SK-N-SH (cell line): ENCODE data around the gene PSKH1. TPM values are rescaled to one million over a fixed set of nuclear protein-coding genes. Genes with fewer than 3 reads are reported as not detected.

Experiments
- CTCF ChIA-PET: fragments of 300-600, 350-600 bp; formaldehyde crosslinking; extraction: SDS; loops from one replicate; lab custom pipeline; 2021; lab: Yijun Ruan, JAX
- POLR2A ChIA-PET: fragments of 350-600 bp; sonication (Branson Sonifier 250); formaldehyde crosslinking; extraction: SDS; loops from one replicate; lab custom pipeline; 2020; ENCODE audit warnings: antibody characterized with exemption, inconsistent platforms; lab: Yijun Ruan, JAX
- DNase-seq: peaks from one replicate; pipeline ENCODE4 v3.0.0; 2012
- H2AFZ ChIP-seq: fragments of 200-600 bp; sonication (generic); 2 replicates; pipeline ENCODE4 v1.8.1; 2016; ENCODE audit warnings: antibody characterized with exemption, mild to moderate bottlenecking, low read depth
- H3F3A ChIP-seq: fragments of 200-600 bp; sonication (generic); replicated peaks from 2 replicates; pipeline ENCODE3; 2016; ENCODE audit warnings: antibody characterized with exemption, mild to moderate bottlenecking; ENCODE audit not compliant: insufficient read depth
- H3K27ac ChIP-seq, 2 experiments: fragments of 200-500 bp in 1 of 2; fragments of 200-600 bp in 1 of 2; sonication (Bioruptor generic) in 1 of 2; sonication (generic), shearing (Covaris generic) in 1 of 2; 2 replicates each; pipeline versions ENCODE4 v1.5.1 to v1.6.1; 2014 to 2016; ENCODE audit warnings: low read depth in 2 of 2, inconsistent platforms in 1 of 2, low read length in 1 of 2, mild to moderate bottlenecking in 1 of 2, mixed read lengths in 1 of 2
- H3K27me3 ChIP-seq: fragments of 200-600 bp; sonication (generic), shearing (Covaris generic); 2 replicates; pipeline ENCODE4 v1.6.1; 2016; ENCODE audit warnings: mixed run types; ENCODE audit not compliant: insufficient read depth
- H3K36me3 ChIP-seq, 2 experiments: fragments of 200-500 bp in 1 of 2; fragments of 200-600 bp in 1 of 2; sonication (Bioruptor generic) in 1 of 2; sonication (generic) in 1 of 2; replicated peaks in 1 of 2; 2 replicates each; pipeline versions ENCODE3 to v1.5.1; 2014 to 2016; ENCODE audit warnings: low read length in 1 of 2, mild to moderate bottlenecking in 1 of 2; ENCODE audit not compliant: insufficient read depth in 2 of 2, control insufficient read depth in 1 of 2
- H3K4me1 ChIP-seq, 2 experiments: fragments of 200-500 bp in 1 of 2; fragments of 200-600 bp in 1 of 2; sonication (Bioruptor generic) in 1 of 2; sonication (generic), shearing (Covaris generic) in 1 of 2; 2 replicates each; pipeline versions ENCODE4 v1.5.1 to v1.6.1; 2014 to 2016; ENCODE audit warnings: low read depth in 1 of 2, low read length in 1 of 2, mixed run types in 1 of 2; ENCODE audit not compliant: insufficient read depth in 2 of 2, control insufficient read depth in 1 of 2
- H3K4me2 ChIP-seq: fragments of 200-600 bp; sonication (generic), shearing (Covaris generic); 2 replicates; pipeline ENCODE4 v1.6.1; 2017; ENCODE audit warnings: mixed run types
- H3K4me3 ChIP-seq, 2 experiments: fragments of 200-500 bp in 1 of 2; fragments of 200-600 bp in 1 of 2; sonication (Bioruptor generic) in 1 of 2; sonication (generic), shearing (Covaris generic) in 1 of 2; 2 replicates each; pipeline versions ENCODE4 v1.5.1 to v1.8.1; 2014 to 2016; ENCODE audit warnings: low read depth in 2 of 2, inconsistent platforms in 1 of 2, low read length in 1 of 2, mild to moderate bottlenecking in 1 of 2, mixed read lengths in 1 of 2, moderate library complexity in 1 of 2
- H3K79me2 ChIP-seq: fragments of 200-600 bp; sonication (generic); 2 replicates; pipeline ENCODE4 v1.8.1; 2017; ENCODE audit warnings: mild to moderate bottlenecking; ENCODE audit not compliant: insufficient read depth
- H3K9ac ChIP-seq: fragments of 200-600 bp; sonication (generic); 2 replicates; pipeline ENCODE4 v1.6.1; 2017; ENCODE audit warnings: mixed run types
- H3K9me2 ChIP-seq: fragments of 200-600 bp; sonication (generic); 2 replicates; pipeline ENCODE4 v1.6.1; 2017; ENCODE audit warnings: mixed run types
- H3K9me3 ChIP-seq: fragments of 200-600 bp; sonication (generic); 2 replicates; pipeline ENCODE4 v1.6.1; 2017; ENCODE audit warnings: mixed run types, mild to moderate bottlenecking, moderate library complexity
- H4K20me1 ChIP-seq: fragments of 200-600 bp; sonication (generic); 2 replicates; pipeline ENCODE4 v1.6.1; 2017; ENCODE audit warnings: mild to moderate bottlenecking, mixed run types; ENCODE audit not compliant: insufficient read depth
- CTCF ChIP-seq: fragments of 200-600 bp; sonication (generic); IDR thresholded peaks from 2 replicates; pipeline ENCODE4 v1.6.1; 2017; ENCODE audit warnings: antibody characterized with exemption, mild to moderate bottlenecking, moderate library complexity
- MXI1 ChIP-seq: IDR thresholded peaks from 2 replicates; pipeline ENCODE4 v1.6.1; 2012; ENCODE audit warnings: mild to moderate bottlenecking, low read depth, low read length, improper control_type of control experiment
- PBX3 ChIP-seq: IDR thresholded peaks from 2 replicates; pipeline ENCODE4; 2012
- POLR2AphosphoS5 ChIP-seq: IDR thresholded peaks from 2 replicates; pipeline ENCODE4 v1.6.1; 2012; ENCODE audit warnings: low read depth, low read length
- RCOR1 ChIP-seq: fragments of 150-350 bp; IDR thresholded peaks from 2 replicates; pipeline ENCODE4 v1.6.1; 2017; ENCODE audit warnings: antibody characterized with exemption, low read length
- RXRA ChIP-seq: IDR thresholded peaks from 2 replicates; pipeline ENCODE4 v1.4.0; 2012; ENCODE audit warnings: low read depth, mild to moderate bottlenecking, borderline replicate concordance
- TAF1 ChIP-seq: IDR thresholded peaks from 2 replicates; pipeline ENCODE4 v1.6.1; 2012; ENCODE audit warnings: low read depth, mild to moderate bottlenecking, low read length, moderate library complexity, borderline replicate concordance
- TCF12 ChIP-seq: IDR thresholded peaks from 2 replicates; pipeline ENCODE4 v1.4.0; 2012
- ZBTB33 ChIP-seq: IDR thresholded peaks from 2 replicates; pipeline ENCODE4 v1.4.0; 2012; ENCODE audit warnings: low read depth, borderline replicate concordance
- WGBS: methylation state at CpG from one replicate; pipeline ENCODE4 v1.1.6; 2017; ENCODE audit warnings: low lambda C conversion rate; 5-methylcytosine and 5-hydroxymethylcytosine counted together
- polyA plus RNA-seq, 3 experiments: library from polyadenylated mRNA; depleted of rRNA; stranded (reverse); fragments of >200 nt; gene quantifications; 2 replicates each; pipeline ENCODE4 v1.2.3, GENCODE V29; 2012

Gene PSKH1
- polyA plus RNA-seq, 1 of the 3 experiments (the other 2 are of a cell fraction), result 30.1 TPM

GRCh38 chr16:67847064-67847861 is 45.8 kb upstream of the PSKH1 start, which contains the start of gene CENPT:
TSS of gene CENPT (minus strand) at chr16:67847693. CDS start at chr16:67833859, 13,834 bp downstream.
- no peaks in the 10 kb centered on the region for H3K9me2 ChIP-seq
- 3% methylated on average over 6 of the region's 62 CpGs for WGBS
- ChIA-PET POLR2A (interaction anchor here (1.3 kb wide), 1 partner anchor 14 kb away, joined by 11 read pairs; no protein-coding TSS in a partner anchor), CTCF (interaction anchor here (1.0 to 6.3 kb wide), 8 partner anchors 10 to 174 kb away, joined by 3 to 66 read pairs (median 4); no protein-coding TSS in a partner anchor)
- H2AFZ ChIP-seq, result peak within 1 kb of the TSS; percentile 80
- peaks cover 42% of the 10 kb centered on the region for H4K20me1 ChIP-seq
- peaks cover 34 to 38% of the 10 kb centered on the region in 2 experiments for H3K4me1 ChIP-seq
- peak within 1 kb of the TSS; percentile 98 for H3K4me2 ChIP-seq
- peaks cover 29% of the 10 kb centered on the region for H3F3A ChIP-seq
- peak within 1 kb of the TSS; percentile 71 to 85 for H3K4me3 ChIP-seq
- TF ChIP-seq ZBTB33, result no peak
- TF ChIP-seq MXI1, result peak; percentile 10
- TF ChIP-seq TAF1, result 0 out of 2 replicates have a peak, but pooled peaks have one; percentile 34
- TF ChIP-seq TCF12, result 0 out of 2 replicates have a peak, but pooled peaks have one; percentile 2
- no peak for TF ChIP-seq CTCF
- peak; percentile 55 for DNase-seq
- H3K79me2 ChIP-seq, result peaks cover 89% of the 10 kb centered on the region
- H3K9me3 ChIP-seq, result no peaks in the 10 kb centered on the region
- H3K36me3 ChIP-seq, result peaks cover 2 to 5% of the 10 kb centered on the region in 2 experiments
- H3K27ac ChIP-seq, result peak within 1 kb of the TSS; percentile 88 to 98
- H3K9ac ChIP-seq, result peak within 1 kb of the TSS; percentile 100
- no peaks in the 10 kb centered on the region for H3K27me3 ChIP-seq

- peak overlapping the region; percentile 98 for H3K4me2 ChIP-seq
- H3K27me3 ChIP-seq, result no peaks in the 10 kb centered on the region
- 79% methylated on average over 11 of the region's 11 CpGs for WGBS
- no peak for DNase-seq
- H3F3A ChIP-seq, result peaks cover 29% of the 10 kb centered on the region
- H3K4me1 ChIP-seq, result peaks cover 34 to 37% of the 10 kb centered on the region in 2 experiments
- H2AFZ ChIP-seq, result no peak overlapping the region
- H3K9me3 ChIP-seq, result no peaks in the 10 kb centered on the region
- TF ChIP-seq POLR2AphosphoS5 (no peak), MXI1 (no peak), RXRA (no peak), PBX3 (no peak), RCOR1 (no peak)
- peaks cover 2 to 5% of the 10 kb centered on the region in 2 experiments for H3K36me3 ChIP-seq
- POLR2A ChIA-PET, result interaction anchor here (1.0 kb wide), 1 partner anchor 16 kb away, joined by 3 read pairs; no protein-coding TSS in a partner anchor
- H3K9me2 ChIP-seq, result no peaks in the 10 kb centered on the region
- peak overlapping the region; percentile 71 to 85 for H3K4me3 ChIP-seq
- CTCF ChIA-PET, result interaction anchor here (1.1 to 6.3 kb wide), 5 partner anchors 11 to 80 kb away, joined by 3 to 66 read pairs (median 4); no protein-coding TSS in a partner anchor
- peak overlapping the region; percentile 100 for H3K9ac ChIP-seq
- peak overlapping the region; percentile 88 to 98; a peak in 3 of 4 replicates for H3K27ac ChIP-seq
- H3K79me2 ChIP-seq, result peaks cover 92% of the 10 kb centered on the region
- peaks cover 49% of the 10 kb centered on the region for H4K20me1 ChIP-seq
Measured at GRCh38 chr16:67848118-67848517, 44.9 kb upstream of the PSKH1 start.
